Ascending aorta (tissue), 2 donors: ENCODE measurements around the gene UBE3C. TPM values are rescaled to one million over a fixed set of nuclear protein-coding genes. Genes with fewer than 3 reads are reported as not detected.

Experiments used
- DNase-seq, 2 donors: peaks; one replicate each; pipeline ENCODE4 v3.0.0-alpha.2; 2019; ENCODE audit warnings: low spot score in 2 of 2
- H3K27ac ChIP-seq, 2 donors: fragments of 200-600 bp; sonication (generic); one replicate each; pipeline ENCODE4 v1.5.1; 2016 to 2017; ENCODE audit warnings: mild to moderate bottlenecking in 1 of 2
- H3K27me3 ChIP-seq: fragments of 200-600 bp; sonication (generic); one replicate; pipeline ENCODE4 v1.5.1; 2017
- H3K36me3 ChIP-seq, 2 donors: fragments of 200-600 bp; sonication (generic); one replicate each; pipeline ENCODE4 v1.5.1; 2016
- H3K4me1 ChIP-seq, 2 donors: fragments of 200-600 bp; sonication (generic); one replicate each; pipeline ENCODE4 v1.5.1; 2016 to 2017; ENCODE audit warnings: mild to moderate bottlenecking in 1 of 2
- H3K4me3 ChIP-seq, 2 donors: fragments of 200-600 bp; sonication (generic); one replicate each; pipeline ENCODE4 v1.5.1; 2016 to 2017; ENCODE audit warnings: mild to moderate bottlenecking in 1 of 2
- H3K9me3 ChIP-seq, 2 donors: fragments of 200-600 bp; sonication (generic); one replicate each; pipeline ENCODE4 v1.5.1; 2016
- CTCF ChIP-seq, 3 experiments: fragments of 200-600 bp in 2 of 3; fragments of 450-650 bp in 1 of 3; sonication (generic) in 2 of 3; IDR thresholded peaks; one replicate each; pipeline ENCODE4 v1.5.1; 2016 to 2019; ENCODE audit warnings: antibody characterized with exemption in 3 of 3, mild to moderate bottlenecking in 1 of 3, moderate library complexity in 1 of 3
- intact Hi-C: fragments of 100-400 bp; cut with DNase I; formaldehyde crosslinking; loops from one replicate; pipeline ENCODE4 v1.15.1; 2023
- total RNA-seq: library from RNA; depleted of rRNA; stranded (reverse); fragments of >200 nt; gene quantifications from one replicate; pipeline ENCODE4 v1.1.0, GENCODE V29; 2016

The UBE3C gene
- total RNA-seq, 1 donor from 2014 or later = 31.7 TPM

GRCh38 chr7:157238087-157238486, 99.4 kb downstream of the UBE3C start:
- no peak overlapping the region for H3K4me3 ChIP-seq
- peaks cover 20 to 23% of the 10 kb centered on the region in 2 donors for H3K36me3 ChIP-seq
- TF ChIP-seq CTCF (IDR thresholded peaks at IDR 0.05) = no peak
- no peaks in the 10 kb centered on the region for H3K9me3 ChIP-seq
- no peak overlapping the region for H3K27ac ChIP-seq
- no peaks in the 10 kb centered on the region for H3K27me3 ChIP-seq
- DNase-seq = no peak
- intact Hi-C loops = no loop called here
- no peaks in the 10 kb centered on the region for H3K4me1 ChIP-seq

- peaks cover 14 to 19% of the 10 kb centered on the region in 2 donors for H3K36me3 ChIP-seq
- intact Hi-C loops = no loop called here
- no peak for TF ChIP-seq CTCF (IDR thresholded peaks at IDR 0.05)
Observed at GRCh38 chr7:157239571-157240270, 101.0 kb downstream of the UBE3C start.

GRCh38 chr7:157241631-157242030, 102.9 kb downstream of the UBE3C start:
- no peak for DNase-seq
- Histone ChIP-seq H3K9me3 (no peaks in the 10 kb centered on the region), H3K36me3 (peaks cover 13 to 19% of the 10 kb centered on the region in 2 donors), H3K27ac (no peak overlapping the region), H3K4me1 (no peaks in the 10 kb centered on the region), H3K4me3 (no peak overlapping the region), H3K27me3 (no peaks in the 10 kb centered on the region)
- intact Hi-C loops = no loop called here
- no peak for TF ChIP-seq CTCF (IDR thresholded peaks at IDR 0.05)

More at GRCh38 chr7:157239571-157240270, 101.0 kb downstream of the UBE3C start:
- H3K4me1 ChIP-seq = no peaks in the 10 kb centered on the region
- no peaks in the 10 kb centered on the region for H3K9me3 ChIP-seq
- no peak overlapping the region for H3K27ac ChIP-seq
- no peaks in the 10 kb centered on the region for H3K27me3 ChIP-seq
- no peak for DNase-seq
- no peak overlapping the region for H3K4me3 ChIP-seq

- TF ChIP-seq CTCF (IDR thresholded peaks at IDR 0.05) = no peak
- peaks cover 15 to 27% of the 10 kb centered on the region in 2 donors for H3K36me3 ChIP-seq
- no peak overlapping the region for H3K27ac ChIP-seq
- no peak overlapping the region for H3K4me3 ChIP-seq
- H3K4me1 ChIP-seq = no peaks in the 10 kb centered on the region
- no peaks in the 10 kb centered on the region for H3K9me3 ChIP-seq
- no peaks in the 10 kb centered on the region for H3K27me3 ChIP-seq
- DNase-seq = no peak
- intact Hi-C loops = no loop called here
Observed at GRCh38 chr7:157244516-157245294, 106.0 kb downstream of the UBE3C start.

GRCh38 chr7:157246052-157246451, 107.3 kb downstream of the UBE3C start:
- intact Hi-C loops = no loop called here
- DNase-seq = no peak
- H3K27ac ChIP-seq = no peak overlapping the region
- H3K4me1 ChIP-seq = no peaks in the 10 kb centered on the region
- no peaks in the 10 kb centered on the region for H3K9me3 ChIP-seq
- no peaks in the 10 kb centered on the region for H3K27me3 ChIP-seq
- TF ChIP-seq CTCF (IDR thresholded peaks at IDR 0.05) = no peak
- no peak overlapping the region for H3K4me3 ChIP-seq
- peaks cover 14 to 22% of the 10 kb centered on the region in 2 donors for H3K36me3 ChIP-seq
